DMS114 treated with DMSO at 0.1 percent for 48 hours (cell line): ENCODE data around the gene SAYSD1.

Source experiments
- DNase-seq: peaks from one replicate; lab custom pipeline; 2025; ENCODE audit not compliant: unreplicated experiment; lab: John Stamatoyannopoulos, UW

The SAYSD1 gene

DNA sequence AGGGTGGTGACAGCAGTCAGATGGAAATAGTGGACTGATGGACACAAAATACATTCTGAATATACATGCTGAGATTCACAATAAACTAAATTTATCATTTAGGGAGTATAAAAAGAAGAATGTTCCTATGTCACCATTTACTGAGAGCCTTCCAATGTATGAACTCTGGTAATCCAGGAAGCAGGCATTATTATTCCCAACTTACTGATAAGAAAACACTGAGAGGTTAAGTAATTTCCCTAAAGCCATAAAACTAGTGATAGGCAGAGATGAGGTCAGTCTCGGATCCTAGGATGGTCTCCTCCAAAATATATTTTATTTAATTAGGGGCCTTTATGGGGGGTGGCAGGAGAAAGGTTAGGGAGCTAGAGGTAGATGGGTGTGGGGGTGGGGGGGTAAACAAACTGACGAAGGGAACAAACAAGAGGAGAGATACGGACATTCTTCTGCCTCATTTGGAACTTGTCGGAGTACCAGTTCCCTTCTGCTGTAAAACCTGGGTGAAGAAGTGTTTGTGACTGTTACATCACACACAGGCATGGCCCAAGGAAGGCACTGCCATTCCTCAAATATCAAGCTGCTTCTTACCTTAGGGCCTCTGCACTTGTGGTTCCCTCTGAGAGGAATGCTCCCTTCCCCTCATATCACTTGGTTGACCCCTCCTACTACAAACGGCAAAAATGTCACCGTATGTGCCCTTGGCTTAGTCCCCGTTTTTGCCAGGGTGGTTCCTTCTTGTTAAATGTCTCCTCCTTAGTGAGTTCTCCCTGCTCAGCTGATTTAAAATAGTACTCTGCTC is 6.7 kb downstream of the SAYSD1 start:
- DNase-seq, result no peak

DNA sequence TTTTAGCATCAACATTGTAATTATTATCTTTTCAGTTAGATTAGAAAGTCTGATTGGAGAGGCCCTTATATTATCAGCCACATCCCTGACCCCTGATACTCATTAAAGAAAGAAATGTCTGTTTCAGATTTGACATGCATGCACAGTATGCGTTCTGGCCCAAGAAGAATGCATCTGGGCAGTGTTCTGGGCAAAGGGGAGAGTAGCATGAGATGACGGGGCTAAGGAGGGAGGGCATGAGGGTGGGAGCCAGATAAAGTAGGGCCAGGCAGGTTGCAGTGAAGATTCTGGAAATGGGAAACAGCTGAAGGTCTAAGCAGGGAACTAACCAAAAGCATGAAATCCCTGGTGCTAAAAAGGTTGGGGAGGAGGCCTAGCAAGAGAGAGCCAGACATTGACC is 7.3 kb downstream of the SAYSD1 start:
- no peak for DNase-seq

DNA sequence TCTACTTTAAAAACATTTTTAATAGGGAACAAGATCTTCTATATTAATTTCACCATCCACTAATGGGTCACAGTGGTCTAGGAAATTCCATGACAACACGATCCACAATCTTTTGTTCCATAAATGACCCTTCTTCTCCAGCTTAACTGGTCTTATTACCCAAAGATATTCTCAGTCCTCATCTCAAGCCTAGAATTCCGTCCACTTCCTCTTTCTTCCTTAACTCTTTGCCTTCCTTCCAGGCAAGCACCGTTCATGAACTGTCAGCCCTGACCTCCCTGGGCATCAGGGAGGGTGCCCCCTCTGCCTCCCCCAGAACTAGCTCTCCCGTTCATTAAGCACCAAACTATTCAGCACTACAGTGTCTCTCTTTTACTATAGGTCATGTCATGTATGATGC is 8.0 kb downstream of the SAYSD1 start:
- DNase-seq, result no peak

DNA sequence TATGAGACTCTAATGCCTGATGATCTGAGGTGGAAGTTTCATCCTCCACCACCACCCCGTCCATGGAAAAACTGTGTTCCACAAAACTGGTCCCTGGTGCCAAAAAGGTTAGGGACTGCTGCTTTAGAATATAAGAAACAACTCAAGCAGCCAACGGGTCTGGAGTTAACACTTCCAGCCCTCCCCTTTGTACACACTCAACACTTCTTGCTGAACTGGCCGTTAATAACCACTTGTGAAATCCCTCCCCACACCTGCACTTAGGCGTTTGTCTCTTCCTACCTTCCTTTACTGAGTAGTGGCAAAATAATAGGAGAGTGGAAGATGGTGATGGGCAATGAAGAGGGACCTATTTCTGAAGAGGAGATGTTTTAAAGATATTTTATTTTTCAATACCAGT is 10.5 kb downstream of the SAYSD1 start:
- no peak for DNase-seq

DNA sequence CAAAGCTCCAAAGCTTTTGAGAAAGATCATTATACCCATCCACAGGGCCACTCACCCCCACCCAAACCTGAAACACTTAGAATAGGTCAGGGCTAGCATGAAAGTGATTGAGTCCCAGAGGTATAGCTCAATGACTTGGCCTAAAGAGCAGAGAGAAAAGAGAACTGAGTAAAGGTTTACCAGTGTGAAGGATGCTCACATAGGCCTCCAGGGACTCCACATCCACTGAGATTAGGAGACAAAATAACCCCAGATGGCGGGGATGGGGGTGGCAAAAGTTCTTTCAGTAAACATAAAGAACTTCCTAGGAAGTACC is 12.2 kb downstream of the SAYSD1 start:
- no peak for DNase-seq

DNA sequence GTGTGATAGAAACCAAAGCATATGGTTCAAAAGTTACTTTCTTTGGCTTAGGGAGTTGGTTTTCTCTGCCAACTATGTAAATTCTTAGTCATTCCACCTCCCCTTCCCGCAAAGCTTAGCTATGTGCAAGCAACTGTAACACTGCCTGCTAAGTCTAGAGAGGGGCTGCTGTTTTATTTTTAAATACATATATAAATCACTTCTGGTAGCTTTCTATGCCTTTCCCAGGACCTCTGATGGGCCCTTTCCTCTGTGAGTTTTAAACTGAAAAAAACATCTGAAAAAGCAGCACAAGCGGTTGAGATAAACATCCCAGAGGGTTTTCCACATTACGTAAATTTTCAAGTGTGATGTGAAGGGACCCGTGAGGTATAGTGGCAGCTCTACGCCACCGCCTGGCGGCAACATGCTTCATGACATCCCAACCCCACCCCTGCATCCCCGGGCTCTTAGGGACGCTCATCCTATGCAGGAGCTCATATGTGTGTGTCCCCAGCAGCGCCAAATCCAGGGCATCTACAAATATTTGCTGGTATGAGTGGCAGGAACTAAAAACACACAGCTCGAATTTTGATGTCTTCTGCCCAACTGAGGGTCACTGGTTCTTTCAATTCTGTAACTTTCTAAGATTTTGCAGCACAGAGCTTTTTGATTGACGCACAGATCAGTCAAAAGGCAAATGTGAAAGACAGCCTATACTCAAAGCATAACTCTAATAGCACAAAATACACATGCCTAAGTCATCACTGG is 12.7 kb downstream of the SAYSD1 start:
- DNase-seq, result no peak

DNA sequence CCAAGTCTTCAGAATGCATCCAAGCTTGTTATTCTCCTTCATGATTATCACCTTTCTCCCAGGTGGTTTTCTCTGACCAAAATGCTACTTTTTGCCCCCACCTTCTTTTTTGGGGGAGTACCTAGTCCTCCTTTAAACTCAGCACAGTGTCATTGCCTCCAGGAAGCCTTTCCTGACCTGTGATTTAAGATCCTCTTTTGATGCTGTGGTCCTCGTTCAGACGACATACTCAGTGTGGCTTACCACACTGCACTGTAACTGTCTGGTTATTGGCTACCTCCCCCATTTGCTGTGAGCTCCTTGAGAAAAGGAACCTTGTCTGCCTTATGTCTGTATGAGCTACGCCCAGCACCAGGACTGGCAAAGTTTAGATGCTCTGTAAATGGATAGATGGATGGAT is 14.6 kb downstream of the SAYSD1 start:
- no peak for DNase-seq

DNA sequence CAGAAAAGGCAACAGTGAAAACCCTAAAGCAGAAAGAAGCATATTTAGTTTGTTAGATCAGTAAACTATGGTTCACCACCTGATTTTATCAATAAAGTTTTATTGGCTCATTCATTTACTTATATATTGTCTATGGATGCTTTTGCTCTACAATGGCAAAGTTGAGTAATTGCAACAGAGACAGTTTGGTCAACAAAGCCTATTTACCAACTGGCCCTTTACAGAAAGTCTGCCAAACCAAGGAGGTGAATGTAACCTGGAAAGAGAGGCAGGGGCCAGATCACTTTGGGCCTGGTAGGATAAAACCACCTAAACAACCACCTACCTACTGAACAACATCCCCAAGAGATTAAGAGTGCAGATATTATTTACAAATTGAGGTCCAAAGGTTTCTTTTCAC is 19.4 kb downstream of the SAYSD1 start:
- no peak for DNase-seq

DNA sequence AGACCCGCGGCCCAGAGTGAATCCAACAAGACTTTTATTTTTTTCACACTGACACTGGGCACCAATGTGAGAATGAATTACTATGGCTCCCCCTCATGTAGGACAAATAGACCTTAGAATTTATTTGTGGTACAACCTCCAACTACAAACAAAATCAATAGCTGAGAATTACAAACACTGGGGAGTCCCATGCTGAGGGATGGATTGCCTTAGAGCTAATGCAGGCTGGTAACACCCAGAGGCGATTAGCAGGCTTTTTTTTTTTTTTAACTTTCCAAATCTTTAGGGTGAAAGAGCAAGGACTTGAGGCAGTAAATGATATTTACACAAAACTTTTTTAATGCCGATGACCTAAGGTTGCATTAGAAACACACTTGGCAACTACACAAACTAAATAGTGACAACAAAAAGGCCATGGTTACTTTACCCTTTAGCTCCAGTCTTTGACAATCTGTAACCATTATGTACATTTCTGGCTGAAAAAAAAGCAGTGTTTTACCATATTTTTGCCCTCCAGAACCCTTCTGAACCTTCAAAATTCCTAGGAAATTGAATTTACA is 21.8 kb downstream of the SAYSD1 start:
- no peak for DNase-seq

DNA sequence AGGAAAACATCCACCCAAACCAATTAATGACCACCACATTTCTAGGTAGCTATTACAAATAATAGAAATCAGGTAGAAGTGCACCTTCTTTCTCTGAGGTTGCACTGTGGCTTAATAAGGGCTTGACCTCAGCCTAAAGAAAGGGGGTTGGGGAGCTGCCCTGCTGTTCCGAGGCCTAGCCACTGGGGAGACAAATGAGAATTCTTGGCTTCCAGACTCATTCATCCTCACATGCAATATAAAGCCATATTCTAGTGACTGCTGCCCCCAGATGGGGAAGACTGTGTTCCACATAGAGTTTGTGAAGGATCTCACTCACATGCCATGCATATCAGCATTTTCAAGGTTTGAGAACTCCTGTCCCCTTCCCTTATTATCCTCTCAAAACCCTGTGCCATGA is 22.9 kb downstream of the SAYSD1 start:
- DNase-seq, result peak; percentile 52

DNA sequence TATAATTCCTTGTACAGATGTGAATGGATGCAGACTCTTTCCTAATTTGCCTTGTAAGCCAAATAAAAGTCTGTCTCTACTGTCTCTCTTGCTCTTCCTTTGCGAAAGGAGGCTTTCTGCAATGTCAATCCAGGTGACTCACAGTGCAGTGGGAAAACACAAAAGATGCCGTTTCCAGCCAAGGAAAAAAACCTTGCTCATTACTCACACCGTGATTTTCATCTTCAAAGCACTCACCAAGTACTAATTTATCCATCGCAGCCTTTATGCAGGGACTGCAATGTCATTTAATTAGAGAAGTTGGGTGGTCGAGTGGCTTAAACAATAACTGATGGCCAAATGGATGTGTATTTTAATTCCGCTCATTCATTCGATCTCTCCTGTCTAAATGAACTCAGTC is 23.8 kb downstream of the SAYSD1 start:
- DNase-seq, result no peak

DNA sequence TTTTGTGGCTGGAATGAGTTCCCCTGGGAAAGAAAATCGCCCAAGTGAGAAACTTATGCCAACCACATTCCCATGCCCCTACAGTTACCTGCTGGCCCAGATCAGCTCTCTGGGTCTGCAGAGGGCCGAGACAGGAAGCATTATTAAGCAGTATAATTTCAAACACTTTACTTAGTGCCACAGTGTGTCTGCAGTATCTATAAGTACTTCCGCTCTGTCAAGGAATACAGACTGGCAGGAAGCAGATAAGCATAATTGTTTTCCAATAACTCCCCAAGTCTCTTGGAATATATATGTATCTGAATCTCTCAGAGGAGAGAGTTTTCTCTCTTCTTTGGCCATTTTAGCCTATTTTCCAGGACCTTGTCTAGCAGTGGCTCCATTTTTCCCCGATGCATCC is 24.9 kb downstream of the SAYSD1 start:
- DNase-seq, result no peak

DNA sequence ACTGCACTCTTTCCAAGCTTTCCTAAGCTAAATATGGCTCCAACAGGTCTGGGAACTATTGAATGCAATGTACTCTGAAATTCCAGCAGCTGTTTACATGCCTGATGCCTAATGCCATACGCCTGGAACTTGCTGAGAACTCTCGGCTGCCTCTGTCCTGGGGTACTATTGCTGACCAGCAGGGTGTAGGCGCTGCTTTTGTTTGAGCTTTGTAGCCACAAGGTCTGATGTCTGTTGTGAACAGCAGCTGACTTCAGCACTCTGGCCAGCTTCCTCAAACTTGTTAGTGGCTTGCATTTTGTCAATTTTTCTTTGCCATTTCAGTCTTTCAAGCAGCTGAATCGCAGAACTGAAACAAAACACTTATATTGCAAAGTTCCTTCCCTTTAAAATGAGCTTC is 26.7 kb downstream of the SAYSD1 start:
- DNase-seq, result no peak

DNA sequence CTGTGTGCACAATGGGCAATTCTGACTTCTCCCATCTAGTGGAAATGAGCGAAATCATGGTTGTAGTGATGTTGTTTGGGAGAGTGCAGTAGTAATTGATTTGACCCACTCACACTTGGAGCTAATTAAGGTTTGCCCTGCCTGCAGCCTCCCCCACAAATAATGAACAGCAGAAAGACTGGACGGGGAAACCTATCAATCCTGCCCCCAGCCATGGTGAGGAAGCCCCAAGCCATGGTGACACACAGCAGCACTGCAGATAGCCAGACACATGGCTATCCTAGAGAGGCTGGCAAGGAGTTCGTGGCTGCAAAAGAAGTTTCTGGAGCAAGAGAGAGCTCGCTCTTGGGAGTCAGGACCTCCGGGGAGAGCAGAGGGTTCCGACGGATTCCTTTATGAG is 27.8 kb downstream of the SAYSD1 start:
- DNase-seq, result no peak

DNA sequence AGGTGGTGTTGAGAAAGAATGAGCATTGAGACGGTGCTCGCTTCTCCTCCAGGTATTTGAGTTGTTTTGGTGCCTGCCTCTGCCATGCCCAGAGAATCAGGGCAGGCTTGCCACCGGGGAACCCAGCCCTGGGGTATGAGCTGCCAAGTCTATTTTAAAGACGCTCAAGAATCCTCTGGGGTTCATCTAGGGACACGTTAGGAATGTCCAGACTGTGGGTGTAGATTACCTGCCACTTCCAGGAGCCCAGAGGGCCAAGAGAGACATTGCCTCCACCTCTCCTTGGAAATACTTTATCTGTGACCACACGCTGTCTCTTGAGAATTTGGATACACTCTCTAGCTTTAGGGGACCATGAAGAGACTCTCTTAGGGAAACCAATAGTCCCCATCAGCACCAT is 28.3 kb downstream of the SAYSD1 start:
- DNase-seq, result no peak

DNA sequence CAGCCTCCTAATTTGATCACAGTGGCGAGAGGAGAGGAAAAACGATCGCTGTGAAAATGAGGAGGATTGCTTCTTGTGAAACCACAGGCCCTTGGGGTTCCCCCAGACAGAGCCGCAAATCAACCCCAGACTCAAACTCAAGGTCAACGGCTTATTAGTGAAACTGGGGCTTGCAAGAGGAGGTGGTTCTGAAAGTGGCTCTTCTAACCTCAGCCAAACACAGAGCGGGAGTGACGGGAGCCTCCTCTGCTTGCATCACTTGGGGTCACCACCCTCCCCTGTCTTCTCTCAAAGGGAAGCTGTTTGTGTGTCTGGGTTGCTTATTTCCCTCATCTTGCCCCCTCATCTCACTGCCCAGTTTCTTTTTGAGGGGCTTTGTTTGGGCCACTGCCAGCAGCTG is 28.7 kb downstream of the SAYSD1 start:
- no peak for DNase-seq

DNA sequence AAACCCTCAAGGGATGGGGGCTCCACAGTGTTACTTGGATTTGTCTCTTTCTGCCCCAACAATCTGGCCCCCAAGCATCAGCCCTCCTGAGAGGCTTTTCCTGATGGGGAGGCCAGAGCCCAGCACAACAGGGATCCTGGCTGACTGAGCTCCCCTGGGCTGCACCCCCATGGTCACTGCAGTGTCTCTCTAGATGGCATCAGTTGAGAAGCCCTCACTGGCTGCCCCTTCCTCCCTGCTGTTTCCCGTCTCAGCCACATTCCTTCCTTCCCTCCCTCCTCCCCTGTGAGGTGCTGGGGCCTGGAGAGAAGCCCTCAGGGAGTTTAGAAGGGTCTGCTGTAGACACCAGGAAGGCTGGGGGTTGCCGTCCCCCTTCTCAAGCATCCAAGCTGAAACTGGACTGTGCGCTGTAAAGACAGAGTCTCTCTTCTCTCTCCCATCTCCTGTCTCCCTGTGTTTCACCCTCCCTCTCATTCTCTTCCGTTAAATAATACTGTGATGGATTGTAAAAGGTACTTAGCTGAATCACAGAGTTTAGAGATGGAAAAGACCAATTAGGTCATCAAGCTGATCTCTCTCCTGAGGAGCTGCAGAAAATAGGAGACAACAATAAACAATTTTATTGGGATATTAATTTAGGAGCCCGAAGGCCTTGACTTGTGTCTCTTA is 29.7 kb downstream of the SAYSD1 start:
- no peak for DNase-seq

DNA sequence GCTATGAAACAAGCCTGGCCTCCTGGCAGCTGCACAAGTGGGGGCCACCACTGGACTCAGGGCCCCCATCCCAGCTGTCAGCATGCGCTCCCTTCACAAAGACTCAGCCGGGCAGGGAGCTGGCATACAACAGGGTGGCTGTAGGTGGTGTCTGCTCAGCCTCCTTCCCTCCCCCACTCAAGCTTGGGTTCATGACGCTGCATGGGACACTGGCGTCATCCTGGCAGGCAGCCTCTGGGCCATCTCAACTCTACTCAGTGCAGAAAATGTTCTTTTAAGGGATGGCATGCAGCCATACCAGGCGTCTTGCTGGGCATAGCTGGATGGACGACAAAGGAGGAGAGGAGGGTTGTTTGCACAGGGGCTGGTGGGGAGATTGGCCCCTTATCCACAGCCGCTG is 30.5 kb downstream of the SAYSD1 start:
- DNase-seq, result no peak

DNA sequence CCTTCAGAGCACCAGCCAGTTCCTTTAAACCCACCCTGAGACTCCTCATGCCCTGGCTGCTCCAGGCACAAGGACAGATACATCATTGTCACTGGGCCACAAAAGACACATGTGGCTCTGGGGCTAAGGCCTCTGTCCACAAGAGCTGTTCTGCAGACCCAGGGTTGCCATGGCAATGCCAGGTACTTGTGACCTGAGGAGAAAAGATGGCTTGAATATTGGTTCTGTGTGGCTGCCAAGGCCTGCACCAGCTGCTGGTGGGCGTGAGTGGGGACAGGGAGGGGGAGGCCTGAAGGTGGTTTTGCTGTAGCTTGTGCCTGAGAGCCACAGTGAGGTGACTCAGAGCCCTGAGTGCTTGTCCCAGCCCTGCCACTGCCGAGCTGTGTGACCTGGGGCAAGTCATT is 31.8 kb downstream of the SAYSD1 start:
- DNase-seq, result no peak

DNA sequence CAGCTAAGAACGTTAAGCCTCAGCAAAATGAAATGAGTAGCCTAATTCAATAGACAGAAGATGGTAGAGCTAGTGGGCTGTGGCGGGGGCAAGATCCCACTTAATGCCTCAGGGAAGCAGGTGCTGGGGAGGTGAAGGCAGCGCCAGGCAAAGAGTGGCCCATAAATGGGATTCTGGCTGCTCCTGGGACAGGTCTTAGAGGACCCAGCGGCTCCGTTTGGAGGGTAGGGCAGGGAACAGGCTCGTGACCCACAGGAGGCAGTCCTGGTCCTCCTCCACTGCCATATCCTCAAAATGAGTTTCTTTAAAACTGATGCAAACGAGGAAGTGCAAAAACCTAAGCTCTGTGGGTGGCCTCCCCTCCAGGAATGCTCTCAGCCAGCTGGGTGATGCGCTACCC is 32.7 kb downstream of the SAYSD1 start:
- DNase-seq, result no peak

DNA sequence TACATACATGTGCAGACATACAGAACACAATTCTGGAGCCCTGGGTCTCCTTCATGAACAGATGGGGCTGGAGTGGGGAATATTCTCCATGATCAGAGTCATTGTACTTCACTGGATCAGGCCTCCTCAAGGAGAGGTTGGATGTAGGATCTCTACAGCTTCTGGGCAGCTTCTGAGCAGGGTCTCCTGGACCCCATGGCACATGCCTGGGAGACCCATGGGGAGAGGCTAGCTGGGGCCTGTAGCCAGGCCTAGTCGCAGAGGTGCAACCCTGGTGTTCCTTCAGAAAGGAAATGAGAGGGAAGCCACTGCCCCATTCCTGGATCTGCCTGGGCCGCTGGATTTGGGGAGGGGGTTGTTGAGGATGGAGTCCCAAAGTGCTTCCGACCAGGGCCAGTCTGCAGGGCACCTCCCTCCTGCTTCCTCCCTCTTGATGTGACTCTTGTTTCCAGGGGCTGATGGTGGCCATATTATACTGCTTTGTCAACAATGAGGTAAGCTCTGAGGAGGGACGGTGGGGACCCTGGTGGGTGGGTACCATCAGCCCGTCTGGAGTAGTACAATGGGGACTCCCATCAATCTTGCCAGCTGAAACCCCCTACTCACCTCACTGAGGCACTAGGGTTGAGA is 34.6 kb downstream of the SAYSD1 start:
- no peak for DNase-seq
